Stimulated activated CD8-positive, alpha-beta memory T cell treated with anti-CD3 and anti-CD28 coated beads, Interleukin-4, amount 100 ng/mL, for 1 hour (primary cell): ENCODE measurements around the gene CARD18.
"Not testable (repeated sequence)": the region's sequence is repeated elsewhere in the genome, so short reads cannot be mapped to it uniquely, and the experiment has no call there.

Source experiments
- DNase-seq, 2 donors: peaks; one replicate each; pipeline ENCODE4 v3.0.0-alpha.2; 2020; ENCODE audit warnings: low read depth in 2 of 2, low spot score in 1 of 2

CARD18 gene

GRCh38 chr11:105135883-105136282 lies 3.7 kb downstream of the CARD18 start:
- no peak for DNase-seq

- DNase-seq: no peak
Measured at GRCh38 chr11:105132716-105133511, 6.7 kb downstream of the CARD18 start.

GRCh38 chr11:105130189-105130813 lies 9.3 kb downstream of the CARD18 start:
- DNase-seq: no peak

GRCh38 chr11:105124756-105125155 lies 14.8 kb downstream of the CARD18 start:
- no peak for DNase-seq

GRCh38 chr11:105111145-105111944 lies 28.2 kb downstream of the CARD18 start:
- DNase-seq: no peak

- DNase-seq: no peak
Measured at GRCh38 chr11:105110688-105111030, 28.9 kb downstream of the CARD18 start.

GRCh38 chr11:105109855-105110687 lies 29.5 kb downstream of the CARD18 start:
- DNase-seq: no peak

- no peak for DNase-seq
Measured at GRCh38 chr11:105109321-105109720, 30.2 kb downstream of the CARD18 start.

GRCh38 chr11:105108247-105108646 lies 31.3 kb downstream of the CARD18 start:
- no peak for DNase-seq

GRCh38 chr11:105107226-105107825 lies 32.2 kb downstream of the CARD18 start:
- not testable (repeated sequence) for DNase-seq

- no peak for DNase-seq
Measured at GRCh38 chr11:105106140-105106539, 33.4 kb downstream of the CARD18 start.

GRCh38 chr11:105104292-105104691 lies 35.3 kb downstream of the CARD18 start:
- no peak for DNase-seq

- no peak for DNase-seq
Measured at GRCh38 chr11:105103336-105103735, 36.2 kb downstream of the CARD18 start.

GRCh38 chr11:105102079-105102581 lies 37.4 kb downstream of the CARD18 start:
- DNase-seq: not testable (repeated sequence)

- DNase-seq: no peak
Measured at GRCh38 chr11:105100981-105101630, 38.5 kb downstream of the CARD18 start.

- DNase-seq: no peak
Measured at GRCh38 chr11:105100206-105100605, 39.4 kb downstream of the CARD18 start.

GRCh38 chr11:105099594-105099993 lies 40.0 kb downstream of the CARD18 start:
- not testable (repeated sequence) for DNase-seq

- no peak for DNase-seq
Measured at GRCh38 chr11:105092256-105093239, 47.0 kb downstream of the CARD18 start.
